KMS-11 (cell line): ENCODE data around the gene FARS2.

Experiments
- H2AFZ ChIP-seq: fragments of 200-600 bp; sonication (generic); 2 replicates; pipeline ENCODE4 v1.6.1; 2016; ENCODE audit warnings: antibody characterized with exemption, mixed run types, low read depth
- H3K27ac ChIP-seq: fragments of 200-600 bp; sonication (generic); 2 replicates; pipeline ENCODE4 v1.6.1; 2016; ENCODE audit warnings: mild to moderate bottlenecking, mixed run types
- H3K27me3 ChIP-seq: fragments of 200-600 bp; sonication (generic); 2 replicates; pipeline ENCODE4 v1.6.1; 2017; ENCODE audit warnings: mild to moderate bottlenecking, low read depth, mixed run types, moderate library complexity; ENCODE audit not compliant: insufficient read depth
- H3K36me3 ChIP-seq: fragments of 200-600 bp; sonication (generic); 2 replicates; pipeline ENCODE4 v1.6.1; 2017; ENCODE audit warnings: mild to moderate bottlenecking, mixed run types; ENCODE audit not compliant: insufficient read depth
- H3K4me1 ChIP-seq: fragments of 200-600 bp; sonication (generic); 2 replicates; pipeline ENCODE4 v1.6.1; 2016; ENCODE audit warnings: mild to moderate bottlenecking, low read depth, mixed run types; ENCODE audit not compliant: poor library complexity, severe bottlenecking
- H3K4me2 ChIP-seq: fragments of 200-600 bp; sonication (generic); 2 replicates; pipeline ENCODE4 v1.7.0; 2016; ENCODE audit warnings: mild to moderate bottlenecking, mixed run types
- H3K4me3 ChIP-seq: fragments of 200-600 bp; sonication (generic); IDR thresholded peaks from 2 replicates; pipeline ENCODE4 v1.6.1; 2017; ENCODE audit warnings: low read depth, low read length, mixed read lengths; ENCODE audit not compliant: insufficient read depth
- H3K79me2 ChIP-seq: fragments of 200-600 bp; sonication (generic); 2 replicates; pipeline ENCODE4 v1.6.1; 2016; ENCODE audit warnings: low read depth, mixed run types; ENCODE audit not compliant: insufficient read depth
- H3K9ac ChIP-seq: fragments of 200-600 bp; sonication (generic); 2 replicates; pipeline ENCODE4 v1.6.1; 2016; ENCODE audit warnings: mild to moderate bottlenecking, mixed run types
- H4K20me1 ChIP-seq: fragments of 200-600 bp; sonication (generic); 2 replicates; pipeline ENCODE4 v1.6.1; 2016; ENCODE audit warnings: mild to moderate bottlenecking, mixed run types; ENCODE audit not compliant: insufficient read depth
- TF ChIP-seq, protein P1 (sequence below): fragments of 200-600 bp; sonication (generic); conservative IDR thresholded peaks from 2 replicates; pipeline ENCODE4 v1.6.1; 2017; ENCODE audit warnings: low read depth, mild to moderate bottlenecking, antibody characterized with exemption, low read length, moderate library complexity, mixed read lengths

Gene FARS2

DNA sequence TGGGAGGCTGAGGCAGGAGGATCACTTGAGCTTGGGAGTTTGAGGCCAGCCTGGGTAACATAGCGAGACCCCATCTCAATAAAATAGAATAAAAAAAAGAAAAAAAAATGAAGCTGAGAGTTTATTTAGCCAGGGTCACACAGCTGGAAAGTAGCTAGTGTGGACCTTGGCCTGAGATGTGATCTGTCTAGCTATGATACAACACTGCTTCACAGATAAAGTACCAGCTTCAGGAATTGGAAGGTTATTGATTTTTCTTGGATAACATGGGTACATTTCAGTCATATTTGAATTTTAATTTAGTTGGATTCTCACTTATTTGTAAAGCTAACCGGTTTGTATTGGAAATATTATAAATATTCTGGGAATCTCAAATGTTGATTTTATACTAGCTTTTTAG is 5.1 kb downstream of the FARS2 start:
- Histone ChIP-seq H3K9ac (no peak overlapping the region), H3K36me3 (no peaks in the 10 kb centered on the region), H3K4me3 (no peak overlapping the region), H3K4me2 (no peak overlapping the region), H3K79me2 (peaks cover 51% of the 10 kb centered on the region), H3K27me3 (no peaks in the 10 kb centered on the region), H3K4me1 (peaks cover 10% of the 10 kb centered on the region), H3K27ac (no peak overlapping the region), H2AFZ (no peak overlapping the region), H4K20me1 (no peaks in the 10 kb centered on the region)
- TF ChIP-seq, protein P1, sequence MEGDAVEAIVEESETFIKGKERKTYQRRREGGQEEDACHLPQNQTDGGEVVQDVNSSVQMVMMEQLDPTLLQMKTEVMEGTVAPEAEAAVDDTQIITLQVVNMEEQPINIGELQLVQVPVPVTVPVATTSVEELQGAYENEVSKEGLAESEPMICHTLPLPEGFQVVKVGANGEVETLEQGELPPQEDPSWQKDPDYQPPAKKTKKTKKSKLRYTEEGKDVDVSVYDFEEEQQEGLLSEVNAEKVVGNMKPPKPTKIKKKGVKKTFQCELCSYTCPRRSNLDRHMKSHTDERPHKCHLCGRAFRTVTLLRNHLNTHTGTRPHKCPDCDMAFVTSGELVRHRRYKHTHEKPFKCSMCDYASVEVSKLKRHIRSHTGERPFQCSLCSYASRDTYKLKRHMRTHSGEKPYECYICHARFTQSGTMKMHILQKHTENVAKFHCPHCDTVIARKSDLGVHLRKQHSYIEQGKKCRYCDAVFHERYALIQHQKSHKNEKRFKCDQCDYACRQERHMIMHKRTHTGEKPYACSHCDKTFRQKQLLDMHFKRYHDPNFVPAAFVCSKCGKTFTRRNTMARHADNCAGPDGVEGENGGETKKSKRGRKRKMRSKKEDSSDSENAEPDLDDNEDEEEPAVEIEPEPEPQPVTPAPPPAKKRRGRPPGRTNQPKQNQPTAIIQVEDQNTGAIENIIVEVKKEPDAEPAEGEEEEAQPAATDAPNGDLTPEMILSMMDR = no peak

DNA sequence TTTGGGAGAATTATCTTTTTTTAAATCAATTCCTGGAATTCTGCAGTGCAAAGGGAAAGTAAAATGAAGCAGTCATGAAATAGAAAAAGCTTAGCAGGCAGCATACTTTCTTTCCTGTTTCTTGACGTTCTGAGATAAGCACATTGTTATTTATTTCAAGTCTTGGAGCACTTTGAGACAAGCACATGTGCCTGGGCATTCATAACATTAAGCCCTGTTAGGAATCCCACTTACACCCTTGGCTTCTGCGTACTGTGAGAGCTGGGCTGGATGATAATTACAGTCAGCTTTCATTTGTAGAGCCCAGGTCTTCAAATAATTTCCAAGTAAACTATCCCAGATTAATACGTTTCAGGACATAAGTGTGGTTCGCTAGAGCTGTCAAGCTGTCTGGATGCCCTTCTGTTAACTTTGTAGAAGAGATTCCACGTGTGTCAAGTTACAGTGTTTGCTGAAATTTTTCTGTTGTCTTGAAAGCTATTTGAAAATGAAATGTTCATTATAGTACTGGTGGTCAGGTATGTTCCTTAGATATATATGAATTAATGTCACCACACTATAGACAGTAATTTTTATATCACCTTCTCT is 8.9 kb downstream of the FARS2 start:
- Histone ChIP-seq H3K27ac (no peak overlapping the region), H3K9ac (no peak overlapping the region), H2AFZ (no peak overlapping the region), H3K36me3 (no peaks in the 10 kb centered on the region), H3K4me2 (no peak overlapping the region), H3K4me3 (no peak overlapping the region), H3K79me2 (peaks cover 16% of the 10 kb centered on the region; the same call in 1 of the 2 replicates), H3K27me3 (no peaks in the 10 kb centered on the region), H3K4me1 (peaks cover 12% of the 10 kb centered on the region), H4K20me1 (no peaks in the 10 kb centered on the region)
- TF ChIP-seq, protein P1 = no peak

DNA sequence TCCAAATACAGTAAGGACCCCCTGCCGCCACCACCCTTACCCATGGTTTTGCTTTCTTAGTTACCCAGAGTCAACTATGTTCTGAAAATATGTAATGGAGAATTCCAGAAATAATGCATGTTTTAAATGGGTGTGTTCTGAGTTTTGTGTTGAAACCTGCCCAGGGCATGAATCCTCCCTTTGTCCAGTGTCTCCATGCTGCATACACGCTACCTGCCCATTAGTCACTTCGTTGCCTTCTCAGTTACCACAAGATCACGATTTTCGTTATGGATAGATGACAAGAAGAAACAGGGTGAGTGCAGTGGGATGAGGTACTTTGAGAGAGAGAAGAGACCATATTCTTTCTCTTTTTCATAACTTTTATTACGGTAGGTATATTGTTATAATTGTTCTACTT is 10.6 kb downstream of the FARS2 start:
- no peak overlapping the region for H3K27ac ChIP-seq

DNA sequence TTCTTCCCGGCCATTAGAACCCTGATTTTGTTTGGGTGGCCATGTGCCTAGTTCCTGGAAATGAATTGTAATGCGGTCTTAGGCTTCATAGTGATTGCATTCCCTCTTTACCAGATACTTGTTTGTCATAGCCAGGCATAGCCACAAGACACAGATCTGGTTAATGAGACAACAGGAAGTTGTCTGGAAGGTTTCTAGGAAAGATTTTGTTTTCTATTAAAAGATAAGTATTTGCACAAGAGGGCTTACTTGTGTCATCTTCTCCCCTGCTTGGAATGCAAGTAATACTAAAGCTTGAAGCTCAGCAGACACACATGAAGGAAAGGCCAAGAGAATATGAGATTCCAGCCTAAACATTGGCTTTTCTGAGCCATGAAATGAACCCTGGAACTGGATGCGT is 12.9 kb downstream of the FARS2 start:
- Histone ChIP-seq H3K36me3 (no peaks in the 10 kb centered on the region), H3K4me3 (no peak overlapping the region), H4K20me1 (no peaks in the 10 kb centered on the region), H3K79me2 (no peaks in the 10 kb centered on the region; the same call in 1 of the 2 replicates), H2AFZ (no peak overlapping the region), H3K9ac (no peak overlapping the region), H3K4me2 (no peak overlapping the region), H3K27me3 (no peaks in the 10 kb centered on the region), H3K27ac (no peak overlapping the region), H3K4me1 (peaks cover 12% of the 10 kb centered on the region)
- TF ChIP-seq, protein P1 = no peak

More for the DNA sequence above, 10.6 kb downstream of the FARS2 start:
- H3K4me1 ChIP-seq = peaks cover 12% of the 10 kb centered on the region
- H2AFZ ChIP-seq = no peak overlapping the region
- H3K4me2 ChIP-seq = no peak overlapping the region
- H4K20me1 ChIP-seq = no peaks in the 10 kb centered on the region
- H3K27me3 ChIP-seq = no peaks in the 10 kb centered on the region
- TF ChIP-seq, protein P1 = no peak
- no peaks in the 10 kb centered on the region for H3K36me3 ChIP-seq
- H3K79me2 ChIP-seq = no peaks in the 10 kb centered on the region
- H3K4me3 ChIP-seq = no peak overlapping the region
- no peak overlapping the region for H3K9ac ChIP-seq
